Inflammatory macrophage treated with lipopolysaccharide for 4 hours (primary cell): ENCODE measurements around the gene GNAO1.
A peak's percentile ranks its signal among the peaks of the same experiment; 100 is the strongest.

Experiments
- DNase-seq: peaks from one replicate; pipeline ENCODE4 v3.0.0-alpha.2; 2020

Gene GNAO1

GRCh38 chr16:56191156-56191815 lies at the start of gene GNAO1:
Gene GNAO1 (plus strand): TSS chr16:56191489. CDS start chr16:56192236, 747 bp downstream.
- DNase-seq, result peak; percentile 45

- DNase-seq, result no peak
Measured at GRCh38 chr16:56143666-56144065, 47.6 kb upstream of the GNAO1 start.

GRCh38 chr16:56145369-56145768 lies 45.9 kb upstream of the GNAO1 start:
- no peak for DNase-seq

- no peak for DNase-seq
Measured at GRCh38 chr16:56151621-56152020, 39.7 kb upstream of the GNAO1 start.

GRCh38 chr16:56161658-56162057 lies 29.6 kb upstream of the GNAO1 start:
- no peak for DNase-seq

- no peak for DNase-seq
Measured at GRCh38 chr16:56163089-56163488, 28.2 kb upstream of the GNAO1 start.

- DNase-seq, result no peak
Measured at GRCh38 chr16:56163938-56164337, 27.4 kb upstream of the GNAO1 start.

GRCh38 chr16:56164636-56165035 lies 26.7 kb upstream of the GNAO1 start:
- DNase-seq, result no peak

GRCh38 chr16:56174411-56174810 lies 16.9 kb upstream of the GNAO1 start:
- DNase-seq, result no peak

GRCh38 chr16:56181401-56181800 lies 9.9 kb upstream of the GNAO1 start:
- DNase-seq, result no peak

GRCh38 chr16:56183266-56183665 lies 8.0 kb upstream of the GNAO1 start:
- DNase-seq, result no peak

- DNase-seq, result no peak
Measured at GRCh38 chr16:56190048-56190676, 1.1 kb upstream of the GNAO1 start.

- DNase-seq, result no peak
Measured at GRCh38 chr16:56190677-56191155, 573 bp upstream of the GNAO1 start.

- DNase-seq, result no peak
Measured at GRCh38 chr16:56191835-56192634, 746 bp downstream of the GNAO1 start.

- DNase-seq, result no peak
Measured at GRCh38 chr16:56192635-56192945, 1.3 kb downstream of the GNAO1 start.

GRCh38 chr16:56192986-56193945 lies 2.0 kb downstream of the GNAO1 start:
- DNase-seq, result no peak

- peak; percentile 8 for DNase-seq
Measured at GRCh38 chr16:56193951-56194726, 2.9 kb downstream of the GNAO1 start.

- DNase-seq, result no peak
Measured at GRCh38 chr16:56195151-56195550, 3.9 kb downstream of the GNAO1 start.

- DNase-seq, result no peak
Measured at GRCh38 chr16:56196381-56196780, 5.1 kb downstream of the GNAO1 start.

- DNase-seq, result no peak
Measured at GRCh38 chr16:56197192-56197992, 6.1 kb downstream of the GNAO1 start.
